Heart left ventricle (tissue), 13 donors: ENCODE results near the gene POU2AF2.

Experiments
- CTCF ChIP-seq, 12 donors: fragments of 200-600 bp; sonication (generic) in 4 of 12; IDR thresholded peaks; one replicate each; pipeline versions ENCODE4 v1.5.0 to v1.8.0; 2018 to 2022; ENCODE audit warnings: antibody characterized with exemption in 12 of 12, mild to moderate bottlenecking in 5 of 12
- POLR2A ChIP-seq, 2 donors: fragments of 450-650 bp; IDR thresholded peaks; one replicate each; pipeline ENCODE4 v1.6.1; 2017; ENCODE audit warnings: antibody characterized with exemption in 2 of 2, mild to moderate bottlenecking in 2 of 2, moderate library complexity in 2 of 2
- donor health status: ischemic (EF 13 %, LVEDD 7.1; RV severe dilation, severe dysfunction).
- donor health status: DM: no; HTN: yes; CAD: no.
- donor health status: DM: no; HTN: no; CAD: no.
- donor health status: ischemic (EF 25% LVEDD 6.9; RV normal size, moderate dysfunction).
- donor health status: ischemic (EF 25% LVEDD 5.7; RV mildly dilated, moderate dysfunction).
- donor health status: ischemic (EF 35%, LVEDD 5.7; RV mildly dilated, moderate dysfunction).
- donor health status: nonischemic (EF 11% LVEDD 7.7; RV severe dilation, severe dysfunction).
- donor health status: DM: yes; HTN: yes; CAD: no.
- donor health status: PGD.
- donor health status: ischemic (EF 29% LVEDD 5.4; RV normal size, mild dysfunction).
- donor health status: nonischemic (EF 23%, LVEDD 6.1; RV moderate dilation, normal function).

- TF ChIP-seq POLR2A (IDR thresholded peaks at IDR 0.05): no peak
- no peak for TF ChIP-seq CTCF (IDR thresholded peaks at IDR 0.05)
Observed at GRCh38 chr11:111282562-111283075, 37.1 kb downstream of the POU2AF2 start.
